NCI-H2029 (cell line): Measurements from ENCODE around the gene P2RY14.

Experiments used
- DNase-seq: peaks from one replicate; lab custom pipeline; 2025; lab: John Stamatoyannopoulos, UW

The P2RY14 gene

GRCh38 chr3:151300539-151300938 lies 22.2 kb upstream of the P2RY14 start:
- no peak for DNase-seq

- no peak for DNase-seq
These were observed 20.7 kb upstream of the P2RY14 start for GRCh38 chr3:151299006-151299405.

DNA sequence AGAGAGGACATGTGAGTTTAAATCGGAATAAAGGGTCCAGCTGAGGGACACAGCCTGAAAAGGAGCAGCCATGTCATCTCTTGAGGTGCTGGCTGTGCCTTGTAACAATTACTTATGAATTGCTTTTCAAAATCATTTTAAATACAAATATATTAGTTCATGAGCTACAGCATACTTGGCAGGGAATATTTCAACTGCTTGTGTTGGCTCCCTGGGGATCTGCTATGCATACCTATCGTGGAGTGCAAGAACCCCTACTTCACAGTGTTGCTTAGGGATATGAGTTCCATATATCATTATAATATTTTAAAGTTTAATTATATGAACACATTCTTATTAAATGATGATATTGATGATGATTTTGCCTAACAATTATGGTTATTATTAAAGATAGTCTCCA lies 19.1 kb upstream of the P2RY14 start:
- no peak for DNase-seq

GRCh38 chr3:151296226-151296625 lies 17.9 kb upstream of the P2RY14 start:
- no peak for DNase-seq

DNA sequence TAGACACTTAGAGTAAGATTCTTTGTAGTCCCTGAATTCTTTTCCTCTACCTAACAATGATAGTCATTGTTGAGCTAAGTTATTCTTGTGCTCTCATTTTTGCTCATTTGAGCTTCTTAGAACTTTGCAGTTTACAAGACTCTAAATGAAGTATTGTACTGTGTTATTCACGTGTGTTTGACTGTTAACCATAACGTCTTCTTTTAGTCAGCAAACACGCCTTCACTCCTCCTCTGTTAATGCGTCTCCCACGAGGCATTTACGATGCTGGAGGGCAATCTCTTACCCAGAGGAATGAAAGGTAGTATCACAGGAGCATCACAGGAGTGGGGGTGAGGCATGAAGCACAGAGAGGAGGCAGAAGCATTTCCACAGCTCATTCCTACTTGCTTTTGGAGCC lies 14.8 kb upstream of the P2RY14 start:
- DNase-seq, result no peak

- DNase-seq, result no peak
These were observed 12.3 kb upstream of the P2RY14 start for GRCh38 chr3:151290673-151291072.

GRCh38 chr3:151289445-151289844 lies 11.1 kb upstream of the P2RY14 start:
- no peak for DNase-seq

- no peak for DNase-seq
These were observed 7.6 kb upstream of the P2RY14 start for GRCh38 chr3:151285940-151286339.

GRCh38 chr3:151283907-151284461 lies 5.6 kb upstream of the P2RY14 start:
- DNase-seq, result no peak

DNA sequence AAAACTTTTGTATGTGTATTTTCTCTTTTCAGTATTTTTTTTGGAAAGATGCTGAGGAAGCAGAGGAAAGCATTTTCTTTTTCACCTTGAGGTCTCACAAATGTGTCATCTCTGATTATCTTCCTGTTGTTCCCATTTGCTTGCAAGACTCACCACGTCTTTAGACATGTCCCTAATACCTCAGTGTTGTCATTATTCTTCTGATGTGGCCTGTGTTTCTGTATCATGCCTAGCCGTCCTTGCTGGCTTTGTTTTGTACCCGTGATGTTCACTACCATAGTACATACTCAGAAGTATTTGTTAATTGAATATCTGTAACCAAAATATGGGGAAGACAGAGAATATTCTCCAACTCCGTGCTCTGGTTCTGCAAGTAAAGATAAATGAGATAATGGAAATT lies 5.0 kb upstream of the P2RY14 start:
- no peak for DNase-seq

DNA sequence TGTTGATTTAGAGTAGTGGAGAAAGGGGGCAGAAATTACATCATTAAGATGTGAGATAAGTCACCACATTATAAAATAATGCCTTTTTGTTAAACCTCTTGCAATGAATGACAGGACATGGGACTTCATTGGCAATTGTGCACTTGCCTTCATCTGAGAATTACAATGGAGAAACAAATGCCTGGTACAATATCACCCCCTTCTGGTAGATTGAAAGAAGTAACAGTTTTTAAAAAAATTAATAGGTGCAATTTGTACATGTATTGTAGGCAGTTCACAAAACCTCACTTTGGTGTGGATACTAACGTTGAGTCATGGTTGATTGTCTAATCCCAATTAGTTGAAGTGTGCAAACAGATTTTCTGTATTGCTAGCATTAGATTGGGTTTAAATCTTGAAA lies 4.6 kb upstream of the P2RY14 start:
- peak; percentile 21 for DNase-seq

- no peak for DNase-seq
These were observed 3.5 kb upstream of the P2RY14 start for GRCh38 chr3:151281671-151282324.

DNA sequence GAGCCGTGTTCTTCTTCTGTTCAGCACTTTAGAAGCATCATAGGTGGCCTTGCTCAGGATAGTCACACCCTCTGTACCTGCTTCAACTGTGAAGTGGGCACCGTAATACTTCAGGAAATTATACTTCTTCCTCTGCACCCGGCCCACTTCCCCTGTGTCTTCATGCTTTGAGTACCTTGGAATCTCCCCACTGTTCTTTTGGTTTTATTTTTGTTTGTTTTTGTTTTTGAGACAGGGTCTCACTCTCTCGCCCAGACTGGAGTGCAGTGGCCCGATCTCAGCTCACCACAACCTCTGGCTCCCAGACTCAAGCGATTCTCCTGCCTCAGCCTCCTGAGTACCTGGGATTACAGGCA lies 1.7 kb downstream of the P2RY14 start:
- DNase-seq, result no peak

DNA sequence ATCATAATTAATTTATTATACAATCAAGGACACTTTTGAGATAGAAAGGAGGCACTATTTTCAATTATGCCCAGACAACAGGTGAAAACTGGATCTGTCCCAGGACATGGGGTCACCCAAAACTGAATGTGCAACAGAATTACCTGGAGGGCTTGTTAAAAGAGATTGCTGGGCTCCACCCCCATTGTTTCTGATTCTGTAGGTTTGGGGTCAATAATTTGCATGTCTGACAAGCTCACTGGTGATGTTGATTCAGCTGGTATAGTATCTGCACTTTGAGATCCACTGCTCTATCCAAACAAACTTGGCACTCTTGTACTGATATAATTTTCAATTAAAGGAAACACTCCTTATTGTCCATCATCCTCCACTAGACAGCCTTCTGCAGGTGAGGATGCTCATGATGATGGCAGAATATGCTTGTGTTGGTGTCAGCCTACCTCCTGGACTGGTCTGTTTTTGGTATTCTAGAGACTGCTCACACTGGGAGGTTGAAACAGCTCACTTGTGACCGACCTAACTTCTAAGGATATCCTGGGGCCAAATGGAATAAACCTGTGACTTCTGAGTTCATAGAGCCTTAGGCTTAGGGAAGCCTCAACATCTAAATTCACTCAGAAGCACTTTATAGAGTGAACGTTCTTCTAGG lies 2.2 kb downstream of the P2RY14 start:
- no peak for DNase-seq

DNA sequence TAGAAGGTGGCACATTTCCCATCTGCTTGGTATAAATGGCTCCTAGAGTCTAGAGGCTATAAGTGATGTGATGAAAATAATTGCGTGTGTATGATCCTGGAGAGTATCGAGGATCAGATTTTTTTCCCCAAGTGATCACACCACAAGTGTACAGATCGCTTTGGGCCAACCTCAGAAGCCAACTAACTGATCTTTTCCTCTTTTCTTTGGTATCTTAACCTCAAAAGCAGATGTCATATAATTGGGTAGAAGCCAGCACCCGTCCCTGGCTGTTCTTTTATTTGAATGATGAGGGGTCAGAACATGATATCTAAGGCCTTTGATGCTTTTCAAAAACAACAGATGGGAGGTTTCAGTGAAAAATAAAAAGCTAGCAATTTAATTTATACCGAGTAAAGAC lies 3.3 kb downstream of the P2RY14 start:
- DNase-seq, result no peak

DNA sequence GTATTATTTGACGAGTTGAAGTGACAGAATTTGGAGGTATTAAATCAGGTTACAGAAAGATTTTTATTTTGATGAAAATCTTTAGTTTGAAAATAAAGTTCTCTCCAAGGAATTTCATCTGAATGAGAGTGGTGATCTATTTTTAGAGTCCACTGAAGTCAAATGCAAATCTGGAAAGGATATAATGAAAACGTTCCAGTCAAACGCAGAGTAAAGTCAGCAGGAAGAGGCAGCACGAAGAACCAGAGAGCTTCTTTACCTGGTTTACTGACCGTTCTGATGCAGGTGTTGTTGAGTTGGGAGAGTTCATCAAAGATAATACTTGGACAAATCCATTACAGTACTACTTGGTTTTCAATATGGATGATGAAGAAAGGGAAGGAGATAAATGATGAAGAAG lies 8.7 kb downstream of the P2RY14 start:
- DNase-seq, result no peak

DNA sequence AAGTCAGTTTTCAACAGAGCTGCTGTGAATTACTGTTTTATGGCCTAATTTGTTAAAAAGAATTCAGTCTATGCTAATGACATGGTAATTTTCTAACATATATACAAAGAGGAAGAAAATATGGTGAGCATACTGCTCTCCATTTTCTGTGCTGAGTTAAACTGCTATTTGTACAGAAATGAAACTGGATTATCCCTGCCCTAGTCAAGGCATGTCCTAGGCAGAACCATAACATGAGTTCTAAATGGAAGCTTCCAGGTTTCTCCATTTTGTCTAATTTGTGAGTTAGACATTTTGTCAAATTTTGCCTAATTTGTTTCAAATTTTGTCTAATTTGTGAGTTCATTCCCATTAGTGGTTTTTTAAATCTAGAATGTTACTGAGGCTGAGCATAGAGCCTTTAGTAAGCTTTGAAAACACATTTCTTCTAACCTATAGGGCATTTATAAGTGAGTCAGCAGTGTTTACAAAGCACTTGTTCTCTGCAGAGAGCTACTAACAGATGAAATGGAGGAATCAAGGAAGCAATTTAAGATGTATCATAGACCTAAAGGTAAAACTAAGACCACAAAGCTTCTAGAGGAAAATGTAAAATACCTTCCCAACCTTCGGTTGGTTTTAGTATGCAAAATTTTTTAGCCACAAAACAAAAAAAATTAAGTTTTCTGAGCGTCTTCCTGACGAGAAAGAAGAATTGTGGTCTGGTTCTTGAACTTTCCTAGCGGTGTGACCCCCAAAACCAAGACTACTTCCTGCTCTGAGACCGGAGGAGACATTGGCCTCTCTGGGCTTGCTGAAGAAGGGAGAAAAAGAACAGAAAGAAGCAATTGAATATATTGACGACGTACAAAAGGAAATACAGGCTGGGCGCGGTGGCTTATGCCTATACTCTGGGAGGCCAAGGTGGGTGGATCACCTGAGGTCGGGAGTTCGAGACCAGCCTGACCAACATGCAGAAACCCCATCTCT lies 9.8 kb downstream of the P2RY14 start:
- no peak for DNase-seq

- no peak for DNase-seq
These were observed 11.3 kb downstream of the P2RY14 start for GRCh38 chr3:151267066-151267465.

DNA sequence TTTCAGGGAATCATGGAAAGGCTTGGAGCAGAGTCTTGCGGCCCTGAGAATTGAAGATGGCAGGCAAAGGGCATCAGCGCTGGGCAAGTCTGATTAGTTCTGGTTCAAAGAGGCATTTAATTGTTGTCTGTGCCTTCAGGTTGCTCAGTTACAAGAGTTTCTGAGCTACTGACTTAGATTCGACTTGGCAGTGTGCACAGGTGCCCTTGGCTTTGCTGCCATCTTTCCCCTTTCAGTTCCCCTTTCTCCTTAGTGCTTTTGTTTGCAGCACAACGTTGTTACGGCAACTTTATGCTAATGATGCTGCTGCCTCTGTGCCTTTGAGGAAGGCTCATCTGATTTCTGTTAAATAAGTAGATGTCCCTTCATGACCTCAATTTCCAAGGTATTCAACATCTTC lies 12.5 kb downstream of the P2RY14 start:
- no peak for DNase-seq

DNA sequence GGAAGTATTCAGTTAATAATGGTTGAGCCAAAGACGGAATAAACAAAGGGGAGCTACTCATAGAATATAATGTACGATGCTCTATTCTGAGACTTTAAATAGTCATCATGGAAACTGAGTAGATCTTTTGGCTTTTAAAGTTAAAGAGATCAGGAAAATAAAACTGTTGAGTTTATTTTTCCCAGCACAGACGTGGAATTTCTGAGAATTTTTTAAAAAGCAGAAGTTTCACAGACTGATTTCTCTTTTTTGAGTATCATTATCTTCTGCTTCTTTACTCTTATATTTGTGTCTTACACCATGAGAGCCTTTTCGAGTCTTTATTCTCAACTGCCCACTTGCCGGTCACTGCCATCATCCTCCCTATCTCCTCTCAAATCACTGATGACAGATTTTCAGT lies 13.2 kb downstream of the P2RY14 start:
- no peak for DNase-seq

DNA sequence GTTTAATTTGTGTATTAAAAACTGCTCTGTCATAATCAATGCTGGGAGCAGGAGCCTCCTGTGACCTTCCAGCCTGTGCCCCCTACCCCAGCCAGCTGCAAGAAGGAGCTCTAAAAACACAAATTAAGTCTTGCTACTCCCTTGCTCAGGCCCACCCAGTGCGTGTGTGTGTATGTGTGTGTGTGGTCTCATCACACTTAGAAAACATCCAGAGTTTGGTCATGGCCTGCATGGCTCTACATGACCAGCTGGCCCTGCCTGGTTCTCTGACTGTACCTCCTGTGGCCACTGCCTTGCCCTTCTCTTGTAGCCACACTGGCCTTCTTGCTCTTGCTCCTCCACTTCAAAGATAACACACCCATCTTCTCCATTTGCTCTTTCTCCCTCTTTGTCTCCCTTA lies 13.7 kb downstream of the P2RY14 start:
- no peak for DNase-seq

DNA sequence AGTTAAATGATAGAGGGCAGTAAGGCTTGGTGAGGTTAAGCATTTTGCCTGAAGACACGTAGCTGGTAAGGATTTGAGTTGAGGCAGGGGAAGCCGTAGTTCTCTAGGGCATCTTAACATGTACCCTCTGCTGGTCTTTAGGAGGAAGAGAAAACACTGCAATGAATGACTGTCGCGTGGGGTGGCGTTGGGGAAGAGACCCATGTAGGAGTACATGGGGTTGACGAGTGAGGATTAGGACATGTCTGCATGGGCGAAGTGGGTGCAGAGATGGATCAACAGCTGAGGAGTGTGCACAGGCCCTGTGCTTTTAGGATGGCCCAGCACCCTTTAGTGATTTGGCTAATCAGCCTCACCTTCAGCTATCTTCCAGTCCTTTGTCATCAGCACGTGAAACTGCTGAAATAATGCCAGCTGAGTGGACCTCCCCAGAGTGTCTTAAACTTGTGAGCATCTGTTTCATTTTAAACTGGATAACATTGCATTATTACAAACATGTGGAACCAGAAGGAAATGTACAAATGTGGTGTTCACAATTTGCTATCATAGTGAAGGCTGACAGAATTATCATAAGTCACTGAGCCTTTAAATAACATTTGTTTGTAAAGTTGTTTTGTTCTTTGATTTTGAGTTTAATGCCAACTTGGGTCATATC lies 15.3 kb downstream of the P2RY14 start:
- no peak for DNase-seq
